HepG2 (cell line): ENCODE data around the gene MYH9. TPM values are rescaled to one million over a fixed set of nuclear protein-coding genes. Genes with fewer than 3 reads are reported as not detected.
A peak's percentile ranks its signal among the peaks of the same experiment; 100 is the strongest.

Source experiments
- FOXO1 ChIP-seq: sonication (generic); formaldehyde crosslinking; IDR thresholded peaks from 2 replicates; pipeline ENCODE4 v1.4.0; 2020; ENCODE audit warnings: missing genetic modification reagents
- GABPB1 ChIP-seq: IDR thresholded peaks from 2 replicates; pipeline ENCODE4 v1.6.1; 2016; ENCODE audit warnings: mild to moderate bottlenecking, missing genetic modification reagents, moderate library complexity, missing compliant biosample characterization
- NR2F1 ChIP-seq, 2 experiments: fragments of 450-650 bp in 1 of 2; formaldehyde crosslinking in 1 of 2; IDR thresholded peaks; 2 replicates each; pipeline versions ENCODE4 v1.5.0 to v1.6.1; 2016 to 2020; ENCODE audit warnings: mild to moderate bottlenecking in 1 of 2, missing compliant biosample characterization in 1 of 2, missing genetic modification reagents in 1 of 2, moderate library complexity in 1 of 2
- PHF20 ChIP-seq: sonication (generic); formaldehyde crosslinking; IDR thresholded peaks from 2 replicates; pipeline ENCODE4 v1.5.0; 2020; ENCODE audit warnings: mild to moderate bottlenecking, missing genetic modification reagents
- POGZ ChIP-seq: sonication (generic); formaldehyde crosslinking; IDR thresholded peaks from 2 replicates; pipeline ENCODE4 v1.4.0; 2020; ENCODE audit warnings: mild to moderate bottlenecking, missing genetic modification reagents
- SRY ChIP-seq: sonication (generic); formaldehyde crosslinking; IDR thresholded peaks from 2 replicates; pipeline ENCODE4 v1.8.0; 2022; ENCODE audit warnings: mild to moderate bottlenecking, missing genetic modification reagents
- U2AF2 ChIP-seq: fragments of 200-400 bp; formaldehyde crosslinking; IDR thresholded peaks from 2 replicates; pipeline ENCODE4 v1.6.1; 2017; ENCODE audit warnings: low read depth, mild to moderate bottlenecking, low read length
- ZC3H13 ChIP-seq: sonication (generic); formaldehyde crosslinking; IDR thresholded peaks from 2 replicates; pipeline ENCODE4 v1.8.1; 2023; ENCODE audit warnings: mild to moderate bottlenecking, missing genetic modification reagents, moderate library complexity
- ZMAT3 ChIP-seq: sonication (generic); formaldehyde crosslinking; conservative IDR thresholded peaks from 2 replicates; pipeline ENCODE4 v1.7.0; 2021; ENCODE audit warnings: missing genetic modification reagents
- ZNF451 ChIP-seq: sonication (generic); formaldehyde crosslinking; IDR thresholded peaks from 2 replicates; pipeline ENCODE4 v1.5.0; 2020; ENCODE audit warnings: mild to moderate bottlenecking, missing genetic modification reagents
- ZNF776 ChIP-seq: sonication (generic); formaldehyde crosslinking; IDR thresholded peaks from 2 replicates; pipeline ENCODE4 v1.4.0; 2020; ENCODE audit warnings: mild to moderate bottlenecking, missing genetic modification reagents
- polyA plus RNA-seq, 8 experiments: library from polyadenylated mRNA; depleted of rRNA in 3 of 8; stranded (reverse) in 7 of 8; unstranded in 1 of 8; fragments of >200 nt; fragmentation: Illumina TruSeq in 4 of 8; extraction: Trizol in 4 of 8; gene quantifications; 2 replicates each; pipeline versions ENCODE4 v1.2.1 to v1.2.3, GENCODE V29; 2011 to 2016; ENCODE audit warnings: low read depth in 4 of 8, missing spikeins in 1 of 8, mixed read lengths in 1 of 8; ENCODE audit not compliant: insufficient read depth in 1 of 8
- total RNA-seq, 5 experiments: library from RNA; depleted of rRNA; stranded (reverse); fragments of >200 nt; fragmentation: Illumina TruSeq; extraction: Trizol; gene quantifications; 2 replicates each; pipeline ENCODE4 v1.2.3, GENCODE V29; 2016; ENCODE audit warnings: low read depth in 1 of 5
- TF ChIP-seq, protein P1 (sequence below): sonication (generic); formaldehyde crosslinking; IDR thresholded peaks from 2 replicates; pipeline ENCODE4 v1.5.0; 2020; ENCODE audit warnings: mild to moderate bottlenecking, missing genetic modification reagents
- TF ChIP-seq, protein P2 (sequence below): fragments of 450-650 bp; IDR thresholded peaks from 2 replicates; pipeline ENCODE4 v1.6.1; 2017; ENCODE audit warnings: mild to moderate bottlenecking
- TF ChIP-seq, protein P3 (sequence below): sonication (generic); formaldehyde crosslinking; conservative IDR thresholded peaks from 2 replicates; pipeline ENCODE4 v1.4.0; 2020; ENCODE audit warnings: missing genetic modification reagents
- TF ChIP-seq, protein P4 (sequence below): sonication (generic); formaldehyde crosslinking; IDR thresholded peaks from 2 replicates; pipeline ENCODE4 v1.9.0; 2021; ENCODE audit warnings: missing genetic modification reagents, mild to moderate bottlenecking, borderline replicate concordance
- TF ChIP-seq, protein P5 (sequence below), 2 experiments: IDR thresholded peaks; 2 replicates each; pipeline ENCODE4 v1.6.1; 2011 to 2012; ENCODE audit warnings: low read length in 2 of 2, borderline replicate concordance in 1 of 2, low read depth in 1 of 2, mild to moderate bottlenecking in 1 of 2, moderate library complexity in 1 of 2

The MYH9 gene
- total and polyA plus RNA-seq, 2 of the 13 experiments (the other 11 are each of a cell fraction or from before 2014, with no cell fraction given), result 50.7 to 98.5 TPM

DNA sequence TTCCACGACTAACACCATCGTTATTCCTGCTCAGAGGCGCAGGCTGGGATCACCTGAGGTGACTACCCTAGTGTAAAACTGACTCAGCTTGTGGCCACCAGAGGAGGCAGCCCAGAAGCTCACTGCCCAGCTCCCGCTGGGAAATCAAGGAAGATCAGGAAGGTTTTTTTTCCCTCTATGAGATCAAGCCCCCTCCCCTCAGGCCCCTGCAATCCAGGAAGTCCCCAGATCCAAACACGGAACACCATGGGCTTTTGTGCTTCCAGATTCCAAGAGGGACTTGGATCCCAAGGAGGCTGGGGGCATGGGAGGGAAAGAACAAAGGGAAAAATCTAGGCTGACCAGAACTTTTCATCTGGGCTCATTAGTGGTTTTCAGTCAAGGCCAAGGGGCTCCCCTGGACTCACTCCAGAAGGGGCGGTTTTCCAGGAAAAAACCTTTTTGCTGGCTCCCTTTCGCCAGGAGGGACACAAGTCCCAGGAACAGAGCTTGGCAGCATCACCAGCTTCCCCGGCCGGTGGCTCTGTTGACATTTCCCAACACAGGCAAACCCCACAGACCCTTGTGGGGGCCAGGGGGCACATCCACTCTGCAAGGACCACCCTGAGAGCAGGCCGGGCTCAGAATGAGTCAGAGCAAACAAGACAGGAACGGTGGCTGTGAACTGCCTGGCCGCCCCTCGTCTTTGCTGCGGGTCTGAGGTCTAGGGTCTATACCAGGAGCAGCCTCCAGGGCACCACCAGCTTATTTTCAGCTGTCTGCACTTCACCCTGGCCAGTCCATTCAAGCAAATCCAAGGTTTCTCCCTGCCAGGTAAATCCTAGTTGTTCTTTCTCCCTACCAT, 36.8 kb downstream of the MYH9 start (continued):
- TF ChIP-seq, protein P1, sequence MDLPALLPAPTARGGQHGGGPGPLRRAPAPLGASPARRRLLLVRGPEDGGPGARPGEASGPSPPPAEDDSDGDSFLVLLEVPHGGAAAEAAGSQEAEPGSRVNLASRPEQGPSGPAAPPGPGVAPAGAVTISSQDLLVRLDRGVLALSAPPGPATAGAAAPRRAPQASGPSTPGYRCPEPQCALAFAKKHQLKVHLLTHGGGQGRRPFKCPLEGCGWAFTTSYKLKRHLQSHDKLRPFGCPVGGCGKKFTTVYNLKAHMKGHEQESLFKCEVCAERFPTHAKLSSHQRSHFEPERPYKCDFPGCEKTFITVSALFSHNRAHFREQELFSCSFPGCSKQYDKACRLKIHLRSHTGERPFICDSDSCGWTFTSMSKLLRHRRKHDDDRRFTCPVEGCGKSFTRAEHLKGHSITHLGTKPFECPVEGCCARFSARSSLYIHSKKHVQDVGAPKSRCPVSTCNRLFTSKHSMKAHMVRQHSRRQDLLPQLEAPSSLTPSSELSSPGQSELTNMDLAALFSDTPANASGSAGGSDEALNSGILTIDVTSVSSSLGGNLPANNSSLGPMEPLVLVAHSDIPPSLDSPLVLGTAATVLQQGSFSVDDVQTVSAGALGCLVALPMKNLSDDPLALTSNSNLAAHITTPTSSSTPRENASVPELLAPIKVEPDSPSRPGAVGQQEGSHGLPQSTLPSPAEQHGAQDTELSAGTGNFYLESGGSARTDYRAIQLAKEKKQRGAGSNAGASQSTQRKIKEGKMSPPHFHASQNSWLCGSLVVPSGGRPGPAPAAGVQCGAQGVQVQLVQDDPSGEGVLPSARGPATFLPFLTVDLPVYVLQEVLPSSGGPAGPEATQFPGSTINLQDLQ (CRISPR knock-in tag), result no peak
- TF ChIP-seq FOXO1 (CRISPR knock-in tag), result peak; percentile 91
- TF ChIP-seq ZMAT3 (CRISPR knock-in tag), result 0 out of 2 replicates have a peak, but pooled peaks have one; percentile 28
- TF ChIP-seq U2AF2, result no peak
- peak; percentile 65; the same call in 1 of the 2 replicates for TF ChIP-seq ZC3H13 (CRISPR knock-in tag)
- TF ChIP-seq, protein P2, sequence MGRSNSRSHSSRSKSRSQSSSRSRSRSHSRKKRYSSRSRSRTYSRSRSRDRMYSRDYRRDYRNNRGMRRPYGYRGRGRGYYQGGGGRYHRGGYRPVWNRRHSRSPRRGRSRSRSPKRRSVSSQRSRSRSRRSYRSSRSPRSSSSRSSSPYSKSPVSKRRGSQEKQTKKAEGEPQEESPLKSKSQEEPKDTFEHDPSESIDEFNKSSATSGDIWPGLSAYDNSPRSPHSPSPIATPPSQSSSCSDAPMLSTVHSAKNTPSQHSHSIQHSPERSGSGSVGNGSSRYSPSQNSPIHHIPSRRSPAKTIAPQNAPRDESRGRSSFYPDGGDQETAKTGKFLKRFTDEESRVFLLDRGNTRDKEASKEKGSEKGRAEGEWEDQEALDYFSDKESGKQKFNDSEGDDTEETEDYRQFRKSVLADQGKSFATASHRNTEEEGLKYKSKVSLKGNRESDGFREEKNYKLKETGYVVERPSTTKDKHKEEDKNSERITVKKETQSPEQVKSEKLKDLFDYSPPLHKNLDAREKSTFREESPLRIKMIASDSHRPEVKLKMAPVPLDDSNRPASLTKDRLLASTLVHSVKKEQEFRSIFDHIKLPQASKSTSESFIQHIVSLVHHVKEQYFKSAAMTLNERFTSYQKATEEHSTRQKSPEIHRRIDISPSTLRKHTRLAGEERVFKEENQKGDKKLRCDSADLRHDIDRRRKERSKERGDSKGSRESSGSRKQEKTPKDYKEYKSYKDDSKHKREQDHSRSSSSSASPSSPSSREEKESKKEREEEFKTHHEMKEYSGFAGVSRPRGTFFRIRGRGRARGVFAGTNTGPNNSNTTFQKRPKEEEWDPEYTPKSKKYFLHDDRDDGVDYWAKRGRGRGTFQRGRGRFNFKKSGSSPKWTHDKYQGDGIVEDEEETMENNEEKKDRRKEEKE, result no peak
- TF ChIP-seq, protein P3, sequence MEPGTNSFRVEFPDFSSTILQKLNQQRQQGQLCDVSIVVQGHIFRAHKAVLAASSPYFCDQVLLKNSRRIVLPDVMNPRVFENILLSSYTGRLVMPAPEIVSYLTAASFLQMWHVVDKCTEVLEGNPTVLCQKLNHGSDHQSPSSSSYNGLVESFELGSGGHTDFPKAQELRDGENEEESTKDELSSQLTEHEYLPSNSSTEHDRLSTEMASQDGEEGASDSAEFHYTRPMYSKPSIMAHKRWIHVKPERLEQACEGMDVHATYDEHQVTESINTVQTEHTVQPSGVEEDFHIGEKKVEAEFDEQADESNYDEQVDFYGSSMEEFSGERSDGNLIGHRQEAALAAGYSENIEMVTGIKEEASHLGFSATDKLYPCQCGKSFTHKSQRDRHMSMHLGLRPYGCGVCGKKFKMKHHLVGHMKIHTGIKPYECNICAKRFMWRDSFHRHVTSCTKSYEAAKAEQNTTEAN (CRISPR knock-in tag), result no peak
- TF ChIP-seq ZNF451 (CRISPR knock-in tag), result 0 out of 2 replicates have a peak, but pooled peaks have one; percentile 24
- peak; percentile 52; the same call in 1 of the 2 replicates for TF ChIP-seq GABPB1 (CRISPR knock-in tag)
- TF ChIP-seq SRY (CRISPR knock-in tag), result 0 out of 2 replicates have a peak, but pooled peaks have one; percentile 43
- TF ChIP-seq, protein P4, sequence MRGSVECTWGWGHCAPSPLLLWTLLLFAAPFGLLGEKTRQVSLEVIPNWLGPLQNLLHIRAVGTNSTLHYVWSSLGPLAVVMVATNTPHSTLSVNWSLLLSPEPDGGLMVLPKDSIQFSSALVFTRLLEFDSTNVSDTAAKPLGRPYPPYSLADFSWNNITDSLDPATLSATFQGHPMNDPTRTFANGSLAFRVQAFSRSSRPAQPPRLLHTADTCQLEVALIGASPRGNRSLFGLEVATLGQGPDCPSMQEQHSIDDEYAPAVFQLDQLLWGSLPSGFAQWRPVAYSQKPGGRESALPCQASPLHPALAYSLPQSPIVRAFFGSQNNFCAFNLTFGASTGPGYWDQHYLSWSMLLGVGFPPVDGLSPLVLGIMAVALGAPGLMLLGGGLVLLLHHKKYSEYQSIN (CRISPR knock-in tag), result no peak
- TF ChIP-seq, protein P5, sequence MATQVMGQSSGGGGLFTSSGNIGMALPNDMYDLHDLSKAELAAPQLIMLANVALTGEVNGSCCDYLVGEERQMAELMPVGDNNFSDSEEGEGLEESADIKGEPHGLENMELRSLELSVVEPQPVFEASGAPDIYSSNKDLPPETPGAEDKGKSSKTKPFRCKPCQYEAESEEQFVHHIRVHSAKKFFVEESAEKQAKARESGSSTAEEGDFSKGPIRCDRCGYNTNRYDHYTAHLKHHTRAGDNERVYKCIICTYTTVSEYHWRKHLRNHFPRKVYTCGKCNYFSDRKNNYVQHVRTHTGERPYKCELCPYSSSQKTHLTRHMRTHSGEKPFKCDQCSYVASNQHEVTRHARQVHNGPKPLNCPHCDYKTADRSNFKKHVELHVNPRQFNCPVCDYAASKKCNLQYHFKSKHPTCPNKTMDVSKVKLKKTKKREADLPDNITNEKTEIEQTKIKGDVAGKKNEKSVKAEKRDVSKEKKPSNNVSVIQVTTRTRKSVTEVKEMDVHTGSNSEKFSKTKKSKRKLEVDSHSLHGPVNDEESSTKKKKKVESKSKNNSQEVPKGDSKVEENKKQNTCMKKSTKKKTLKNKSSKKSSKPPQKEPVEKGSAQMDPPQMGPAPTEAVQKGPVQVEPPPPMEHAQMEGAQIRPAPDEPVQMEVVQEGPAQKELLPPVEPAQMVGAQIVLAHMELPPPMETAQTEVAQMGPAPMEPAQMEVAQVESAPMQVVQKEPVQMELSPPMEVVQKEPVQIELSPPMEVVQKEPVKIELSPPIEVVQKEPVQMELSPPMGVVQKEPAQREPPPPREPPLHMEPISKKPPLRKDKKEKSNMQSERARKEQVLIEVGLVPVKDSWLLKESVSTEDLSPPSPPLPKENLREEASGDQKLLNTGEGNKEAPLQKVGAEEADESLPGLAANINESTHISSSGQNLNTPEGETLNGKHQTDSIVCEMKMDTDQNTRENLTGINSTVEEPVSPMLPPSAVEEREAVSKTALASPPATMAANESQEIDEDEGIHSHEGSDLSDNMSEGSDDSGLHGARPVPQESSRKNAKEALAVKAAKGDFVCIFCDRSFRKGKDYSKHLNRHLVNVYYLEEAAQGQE (IDR thresholded peaks at IDR 0.05; ENCODE audit: borderline replicate concordance in 1 of 2, low read depth in 1 of 2, low read length in 2 of 2), result peak in 1 of 2 experiments; percentile 48; a peak in 1 of 4 replicates
- peak; percentile 70 to 71 for TF ChIP-seq NR2F1 (CRISPR knock-in tag; IDR thresholded peaks at IDR 0.05)
- no peak for TF ChIP-seq ZNF776 (CRISPR knock-in tag)
- no peak for TF ChIP-seq POGZ
- no peak for TF ChIP-seq PHF20 (CRISPR knock-in tag)
